Fibroblast of villous mesenchyme (primary cell): Measurements from ENCODE around the gene ASS1. TPM values are rescaled to one million over a fixed set of nuclear protein-coding genes. Genes with fewer than 3 reads are reported as not detected.

Experiments
- DNase-seq: peaks from one replicate; pipeline ENCODE4 v3.0.0-alpha.2; 2010; ENCODE audit warnings: low read depth
- H3K4me3 ChIP-seq: 2 replicates; pipeline ENCODE4 v1.5.1; 2011; ENCODE audit warnings: low read depth, mild to moderate bottlenecking, low read length
- total RNA-seq: library from RNA; depleted of rRNA; stranded (reverse); fragments of >200 nt; gene quantifications from 2 replicates; pipeline ENCODE4 v1.2.3, GENCODE V29; 2012
- TF ChIP-seq, protein P1 (sequence below): IDR thresholded peaks from 2 replicates; pipeline ENCODE4 v1.5.1; 2012; ENCODE audit warnings: low read depth, mild to moderate bottlenecking, low read length; ENCODE audit not compliant: insufficient read depth

ASS1 gene
- total RNA-seq, 1 donor, result 230 TPM

DNA sequence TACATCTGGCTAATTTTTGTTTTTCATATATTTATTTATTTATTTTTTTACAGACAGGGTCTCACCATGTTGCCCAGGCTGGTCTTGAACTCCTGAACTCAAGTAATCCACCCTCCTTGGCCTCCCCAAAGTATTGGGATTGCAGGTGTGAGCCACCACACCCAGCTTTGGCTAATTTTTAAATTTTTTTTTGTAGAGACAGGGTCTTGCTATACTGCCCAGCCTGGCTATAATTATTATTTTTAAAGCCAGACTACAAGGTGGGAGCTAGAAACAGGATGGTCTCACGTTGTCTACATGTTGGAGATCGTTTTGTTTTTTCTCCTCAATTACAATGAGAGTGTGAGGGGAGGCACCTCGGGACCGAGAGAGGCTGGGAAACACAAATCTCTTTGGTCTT is 23.8 kb downstream of the ASS1 start:
- TF ChIP-seq, protein P1, sequence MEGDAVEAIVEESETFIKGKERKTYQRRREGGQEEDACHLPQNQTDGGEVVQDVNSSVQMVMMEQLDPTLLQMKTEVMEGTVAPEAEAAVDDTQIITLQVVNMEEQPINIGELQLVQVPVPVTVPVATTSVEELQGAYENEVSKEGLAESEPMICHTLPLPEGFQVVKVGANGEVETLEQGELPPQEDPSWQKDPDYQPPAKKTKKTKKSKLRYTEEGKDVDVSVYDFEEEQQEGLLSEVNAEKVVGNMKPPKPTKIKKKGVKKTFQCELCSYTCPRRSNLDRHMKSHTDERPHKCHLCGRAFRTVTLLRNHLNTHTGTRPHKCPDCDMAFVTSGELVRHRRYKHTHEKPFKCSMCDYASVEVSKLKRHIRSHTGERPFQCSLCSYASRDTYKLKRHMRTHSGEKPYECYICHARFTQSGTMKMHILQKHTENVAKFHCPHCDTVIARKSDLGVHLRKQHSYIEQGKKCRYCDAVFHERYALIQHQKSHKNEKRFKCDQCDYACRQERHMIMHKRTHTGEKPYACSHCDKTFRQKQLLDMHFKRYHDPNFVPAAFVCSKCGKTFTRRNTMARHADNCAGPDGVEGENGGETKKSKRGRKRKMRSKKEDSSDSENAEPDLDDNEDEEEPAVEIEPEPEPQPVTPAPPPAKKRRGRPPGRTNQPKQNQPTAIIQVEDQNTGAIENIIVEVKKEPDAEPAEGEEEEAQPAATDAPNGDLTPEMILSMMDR, result no peak
- no peak for DNase-seq
- H3K4me3 ChIP-seq, result no peak overlapping the region

DNA sequence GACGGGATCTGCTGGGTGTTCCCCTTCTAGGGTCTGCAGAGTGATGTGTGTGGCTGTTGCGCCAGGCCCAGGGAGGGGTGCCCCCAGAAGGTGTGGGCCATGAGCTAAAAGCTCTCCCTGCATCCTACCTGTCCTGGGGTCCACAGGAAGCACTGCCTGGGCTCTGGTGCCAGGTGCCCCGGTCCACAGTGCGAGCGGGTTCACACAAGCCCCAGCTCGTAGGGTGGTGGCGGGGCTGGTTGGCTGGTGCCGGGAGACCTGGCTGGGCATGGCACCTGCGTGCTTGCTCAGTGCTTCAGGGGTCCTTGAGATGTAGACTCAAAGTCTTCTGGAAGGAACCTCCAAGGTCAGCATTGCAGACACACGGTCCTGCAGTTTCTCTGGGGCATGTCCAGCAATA is 25.5 kb downstream of the ASS1 start:
- TF ChIP-seq, protein P1, result no peak
- no peak overlapping the region for H3K4me3 ChIP-seq
- no peak for DNase-seq

DNA sequence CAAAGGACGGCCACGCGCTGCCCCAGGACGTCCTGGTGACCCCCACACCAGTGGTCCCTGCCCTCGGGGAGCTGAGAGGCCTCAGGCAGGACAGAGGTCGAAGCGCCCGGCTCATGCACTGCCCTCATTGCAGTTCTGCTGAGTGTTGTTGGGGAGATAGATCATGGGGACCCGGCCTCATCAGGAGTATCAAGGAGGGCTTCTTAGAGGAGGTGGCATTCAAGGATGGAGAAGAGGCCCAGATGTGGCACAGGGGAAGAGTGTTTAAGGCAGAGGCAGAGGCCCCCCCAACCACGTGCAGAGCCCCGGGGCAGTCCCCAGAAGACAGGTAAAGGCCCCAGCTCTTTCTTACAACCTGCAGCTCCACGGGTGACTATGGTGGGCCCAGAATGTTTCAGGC is 26.2 kb downstream of the ASS1 start:
- no peak overlapping the region for H3K4me3 ChIP-seq
- TF ChIP-seq, protein P1, result no peak
- DNase-seq, result no peak

DNA sequence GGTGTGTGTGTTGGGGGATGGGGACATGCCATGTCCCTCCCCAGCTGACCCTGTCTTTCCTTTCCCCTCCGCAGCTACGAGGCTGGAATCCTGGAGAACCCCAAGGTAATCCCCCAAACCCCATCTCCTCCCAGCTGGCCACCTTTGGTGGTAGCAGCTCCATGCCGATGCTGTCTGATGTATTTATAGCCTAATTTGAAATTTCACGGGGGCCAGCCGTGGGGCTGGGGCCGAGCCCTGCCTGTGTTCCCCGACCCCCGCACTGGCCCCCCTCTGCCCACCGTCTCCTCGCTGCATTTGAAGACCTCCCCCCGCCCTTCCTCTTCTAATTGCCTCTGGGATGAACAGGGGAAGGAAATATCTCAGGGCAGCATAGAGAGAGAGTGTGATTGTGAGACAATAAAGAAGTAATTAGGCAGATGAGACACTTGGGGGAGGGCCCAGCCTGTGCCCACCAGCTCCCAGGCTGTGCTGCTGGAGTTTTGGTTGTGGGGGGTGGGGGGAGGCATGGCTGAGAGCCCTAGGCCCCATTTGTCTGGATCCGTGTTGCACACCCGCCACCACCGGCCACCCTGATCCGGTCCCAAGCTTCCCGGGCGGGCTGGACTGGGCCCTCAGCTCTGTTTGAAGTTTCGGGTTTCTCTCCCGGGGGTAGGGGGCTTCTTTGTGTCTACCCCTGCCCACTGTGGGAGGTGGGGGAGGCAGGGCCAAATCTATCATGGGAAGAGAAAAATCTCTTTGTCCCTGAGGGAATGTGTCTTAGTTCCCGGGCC is 26.8 kb downstream of the ASS1 start:
- TF ChIP-seq, protein P1, result no peak
- DNase-seq, result no peak
- H3K4me3 ChIP-seq, result no peak overlapping the region

DNA sequence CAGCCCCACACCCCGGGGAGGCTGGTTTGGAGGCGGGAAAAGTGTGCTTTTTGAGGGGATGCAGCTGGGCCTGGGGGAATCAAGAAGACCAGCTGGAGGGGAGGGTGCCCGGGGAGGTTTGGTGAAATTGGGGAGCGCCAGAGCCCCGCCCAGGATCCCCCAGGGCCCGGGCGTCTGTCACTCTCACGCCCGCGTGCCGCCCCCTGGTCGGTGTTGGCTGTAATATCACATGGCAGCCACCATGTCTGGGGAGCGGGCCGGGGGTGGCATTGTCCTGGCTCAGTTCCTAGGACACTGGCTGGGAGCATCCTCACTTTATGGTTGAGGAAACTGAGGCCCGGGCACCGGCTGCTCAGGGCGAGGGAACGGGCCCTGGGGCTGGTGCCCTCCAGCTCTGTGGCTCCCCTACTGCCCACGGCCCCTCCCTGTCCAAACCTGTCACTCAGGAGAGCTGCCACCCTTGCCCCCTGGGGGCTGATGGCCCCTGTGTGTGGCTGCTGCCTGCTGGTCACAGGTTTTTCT is 27.5 kb downstream of the ASS1 start:
- no peak for DNase-seq
- no peak overlapping the region for H3K4me3 ChIP-seq
- TF ChIP-seq, protein P1, result no peak

DNA sequence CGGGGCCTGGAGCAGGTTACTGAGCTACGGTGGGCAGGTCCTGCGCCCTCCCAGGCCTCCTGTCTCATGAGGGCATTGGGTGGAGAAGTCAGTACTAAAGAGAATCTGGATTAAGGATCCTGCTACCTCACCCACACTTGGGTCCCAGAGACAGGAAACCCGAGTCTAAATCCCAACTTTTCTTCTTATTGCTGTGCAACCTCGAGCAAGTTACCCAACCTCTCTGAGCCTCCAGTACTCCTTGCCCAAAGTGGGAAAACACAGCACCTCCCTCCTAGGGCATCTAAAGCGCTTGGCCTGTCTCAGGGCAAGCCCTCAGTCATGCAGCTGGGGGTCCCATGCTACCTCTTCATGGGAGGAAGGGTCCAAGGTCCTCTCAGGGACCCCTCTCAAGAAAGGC is 28.2 kb downstream of the ASS1 start:
- no peak for DNase-seq
- H3K4me3 ChIP-seq, result no peak overlapping the region
- TF ChIP-seq, protein P1, result no peak
